ENCODE results near the gene RNPC3.
"Not testable (repeated sequence)": the region's sequence is repeated elsewhere in the genome, so short reads cannot be mapped to it uniquely, and the experiment has no call there.

The RNPC3 gene

GRCh38 chr1:103576065-103576464 is 50.6 kb downstream of the RNPC3 start:
- TF ChIP-seq, protein P1, sequence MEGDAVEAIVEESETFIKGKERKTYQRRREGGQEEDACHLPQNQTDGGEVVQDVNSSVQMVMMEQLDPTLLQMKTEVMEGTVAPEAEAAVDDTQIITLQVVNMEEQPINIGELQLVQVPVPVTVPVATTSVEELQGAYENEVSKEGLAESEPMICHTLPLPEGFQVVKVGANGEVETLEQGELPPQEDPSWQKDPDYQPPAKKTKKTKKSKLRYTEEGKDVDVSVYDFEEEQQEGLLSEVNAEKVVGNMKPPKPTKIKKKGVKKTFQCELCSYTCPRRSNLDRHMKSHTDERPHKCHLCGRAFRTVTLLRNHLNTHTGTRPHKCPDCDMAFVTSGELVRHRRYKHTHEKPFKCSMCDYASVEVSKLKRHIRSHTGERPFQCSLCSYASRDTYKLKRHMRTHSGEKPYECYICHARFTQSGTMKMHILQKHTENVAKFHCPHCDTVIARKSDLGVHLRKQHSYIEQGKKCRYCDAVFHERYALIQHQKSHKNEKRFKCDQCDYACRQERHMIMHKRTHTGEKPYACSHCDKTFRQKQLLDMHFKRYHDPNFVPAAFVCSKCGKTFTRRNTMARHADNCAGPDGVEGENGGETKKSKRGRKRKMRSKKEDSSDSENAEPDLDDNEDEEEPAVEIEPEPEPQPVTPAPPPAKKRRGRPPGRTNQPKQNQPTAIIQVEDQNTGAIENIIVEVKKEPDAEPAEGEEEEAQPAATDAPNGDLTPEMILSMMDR (IDR thresholded peaks at IDR 0.05; ENCODE audit: low read depth, low read length): no peak
- in situ Hi-C loops (cut with HindIII; ENCODE audit: low sequenced_read_pairs): no loop called here
- no peak for DNase-seq (ENCODE audit: low read depth, low spot score)
- H3K4me3 ChIP-seq (ENCODE audit: low read depth, low read length): no peak overlapping the region

GRCh38 chr1:103576784-103577183 is 51.3 kb downstream of the RNPC3 start:
- H3K4me3 ChIP-seq (ENCODE audit: low read depth, low read length); in situ Hi-C loops (cut with HindIII; ENCODE audit: low sequenced_read_pairs); DNase-seq (ENCODE audit: low read depth, low spot score): not testable (repeated sequence)

GRCh38 chr1:103582464-103582863 is 57.0 kb downstream of the RNPC3 start:
- no peak for DNase-seq (ENCODE audit: low read depth, low spot score)
- in situ Hi-C loops (cut with HindIII; ENCODE audit: low sequenced_read_pairs): no loop called here
- TF ChIP-seq, protein P1 (IDR thresholded peaks at IDR 0.05; ENCODE audit: low read depth, low read length): no peak

GRCh38 chr1:103583887-103584286 is 58.4 kb downstream of the RNPC3 start:
- H3K4me3 ChIP-seq (ENCODE audit: low read depth, low read length): no peak overlapping the region
- TF ChIP-seq, protein P1 (IDR thresholded peaks at IDR 0.05; ENCODE audit: low read depth, low read length): no peak
- DNase-seq (ENCODE audit: low read depth, low spot score): no peak
- in situ Hi-C loops (cut with HindIII; ENCODE audit: low sequenced_read_pairs): no loop called here

More at GRCh38 chr1:103582464-103582863, 57.0 kb downstream of the RNPC3 start:
- no peak overlapping the region for H3K4me3 ChIP-seq (ENCODE audit: low read depth, low read length)

- H3K4me3 ChIP-seq (ENCODE audit: low read depth, low read length): no peak overlapping the region
- no peak for DNase-seq (ENCODE audit: low read depth, low spot score)
- in situ Hi-C loops (cut with HindIII; ENCODE audit: low sequenced_read_pairs): no loop called here
- TF ChIP-seq, protein P1 (IDR thresholded peaks at IDR 0.05; ENCODE audit: low read depth, low read length): no peak
Measured at GRCh38 chr1:103584537-103584936, 59.0 kb downstream of the RNPC3 start.

GRCh38 chr1:103602740-103603139 is 77.2 kb downstream of the RNPC3 start:
- DNase-seq (ENCODE audit: low read depth, low spot score); H3K4me3 ChIP-seq (ENCODE audit: low read depth, low read length); in situ Hi-C loops (cut with HindIII; ENCODE audit: low sequenced_read_pairs): not testable (repeated sequence)
